Astrocyte of the cerebellum (primary cell): ENCODE results near the gene C2CD3.

Source experiments
- DNase-seq: peaks from one replicate; pipeline ENCODE4 v3.0.0-alpha.2; 2011; ENCODE audit warnings: low read depth
- H3K4me3 ChIP-seq: 2 replicates; pipeline ENCODE4 v1.5.1; 2011; ENCODE audit warnings: mild to moderate bottlenecking, low read depth, low read length, moderate library complexity
- in situ Hi-C: cut with HindIII; loops from 2 replicates; pipeline ENCODE4 v1.10.0; 2017; ENCODE audit warnings: low sequenced_read_pairs
- TF ChIP-seq, protein P1 (sequence below): IDR thresholded peaks from 2 replicates; pipeline ENCODE4 v1.5.1; 2012; ENCODE audit warnings: low read length, low read depth, moderate library complexity, mild to moderate bottlenecking; ENCODE audit errors: missing control alignments

Gene C2CD3

DNA sequence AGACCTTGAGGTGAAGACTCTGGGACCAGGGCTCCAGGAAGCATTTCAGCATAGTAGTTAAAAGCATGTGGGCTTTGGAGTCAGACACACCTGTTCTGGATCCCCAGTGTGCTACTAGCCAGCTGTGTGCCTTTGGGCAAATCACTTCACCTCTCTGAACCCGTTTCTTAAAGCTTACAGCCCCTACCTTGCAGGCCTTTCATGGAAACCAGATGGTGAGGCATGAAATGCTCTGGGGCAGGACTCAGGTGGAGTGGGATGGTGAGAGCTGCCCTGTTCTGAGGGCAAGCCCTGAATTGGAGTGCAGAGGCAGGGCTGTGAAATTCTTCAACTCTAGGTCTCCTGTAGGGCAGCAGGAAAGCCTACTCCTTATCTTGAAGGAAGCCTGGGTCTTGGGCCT lies 198.6 kb downstream of the C2CD3 start:
- TF ChIP-seq, protein P1, sequence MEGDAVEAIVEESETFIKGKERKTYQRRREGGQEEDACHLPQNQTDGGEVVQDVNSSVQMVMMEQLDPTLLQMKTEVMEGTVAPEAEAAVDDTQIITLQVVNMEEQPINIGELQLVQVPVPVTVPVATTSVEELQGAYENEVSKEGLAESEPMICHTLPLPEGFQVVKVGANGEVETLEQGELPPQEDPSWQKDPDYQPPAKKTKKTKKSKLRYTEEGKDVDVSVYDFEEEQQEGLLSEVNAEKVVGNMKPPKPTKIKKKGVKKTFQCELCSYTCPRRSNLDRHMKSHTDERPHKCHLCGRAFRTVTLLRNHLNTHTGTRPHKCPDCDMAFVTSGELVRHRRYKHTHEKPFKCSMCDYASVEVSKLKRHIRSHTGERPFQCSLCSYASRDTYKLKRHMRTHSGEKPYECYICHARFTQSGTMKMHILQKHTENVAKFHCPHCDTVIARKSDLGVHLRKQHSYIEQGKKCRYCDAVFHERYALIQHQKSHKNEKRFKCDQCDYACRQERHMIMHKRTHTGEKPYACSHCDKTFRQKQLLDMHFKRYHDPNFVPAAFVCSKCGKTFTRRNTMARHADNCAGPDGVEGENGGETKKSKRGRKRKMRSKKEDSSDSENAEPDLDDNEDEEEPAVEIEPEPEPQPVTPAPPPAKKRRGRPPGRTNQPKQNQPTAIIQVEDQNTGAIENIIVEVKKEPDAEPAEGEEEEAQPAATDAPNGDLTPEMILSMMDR = no peak
- H3K4me3 ChIP-seq = no peak overlapping the region

DNA sequence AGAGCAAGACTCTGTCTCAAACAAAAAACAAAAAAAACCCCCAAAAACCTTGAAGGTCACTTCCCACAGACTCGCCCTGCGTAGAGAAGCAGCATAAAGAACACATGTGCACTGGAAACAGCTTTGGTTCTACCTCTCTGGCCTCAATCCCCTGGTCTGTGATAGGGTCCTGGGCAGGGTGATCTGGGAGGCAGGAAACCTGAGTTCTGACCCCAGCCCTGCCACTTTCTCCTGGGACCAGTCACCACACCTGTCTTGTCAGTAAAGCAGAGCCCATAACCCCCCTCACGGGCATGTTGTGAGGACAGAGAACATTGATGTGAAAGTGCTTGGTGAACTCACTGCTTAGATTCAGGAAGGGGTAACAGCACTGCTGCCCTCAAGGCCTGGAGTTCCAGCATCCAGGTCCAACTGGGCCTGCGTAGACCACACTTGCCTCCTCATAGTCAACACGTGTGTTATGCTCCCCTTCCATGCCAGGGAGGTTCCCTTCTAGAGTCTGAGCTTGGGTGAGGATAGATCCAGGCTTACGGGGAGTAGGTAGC lies 199.6 kb downstream of the C2CD3 start:
- in situ Hi-C loops = no loop called here
- TF ChIP-seq, protein P1 = no peak
- H3K4me3 ChIP-seq = no peak overlapping the region
- no peak for DNase-seq

More for the DNA sequence above, 198.6 kb downstream of the C2CD3 start:
- in situ Hi-C loops = no loop called here
- no peak for DNase-seq

DNA sequence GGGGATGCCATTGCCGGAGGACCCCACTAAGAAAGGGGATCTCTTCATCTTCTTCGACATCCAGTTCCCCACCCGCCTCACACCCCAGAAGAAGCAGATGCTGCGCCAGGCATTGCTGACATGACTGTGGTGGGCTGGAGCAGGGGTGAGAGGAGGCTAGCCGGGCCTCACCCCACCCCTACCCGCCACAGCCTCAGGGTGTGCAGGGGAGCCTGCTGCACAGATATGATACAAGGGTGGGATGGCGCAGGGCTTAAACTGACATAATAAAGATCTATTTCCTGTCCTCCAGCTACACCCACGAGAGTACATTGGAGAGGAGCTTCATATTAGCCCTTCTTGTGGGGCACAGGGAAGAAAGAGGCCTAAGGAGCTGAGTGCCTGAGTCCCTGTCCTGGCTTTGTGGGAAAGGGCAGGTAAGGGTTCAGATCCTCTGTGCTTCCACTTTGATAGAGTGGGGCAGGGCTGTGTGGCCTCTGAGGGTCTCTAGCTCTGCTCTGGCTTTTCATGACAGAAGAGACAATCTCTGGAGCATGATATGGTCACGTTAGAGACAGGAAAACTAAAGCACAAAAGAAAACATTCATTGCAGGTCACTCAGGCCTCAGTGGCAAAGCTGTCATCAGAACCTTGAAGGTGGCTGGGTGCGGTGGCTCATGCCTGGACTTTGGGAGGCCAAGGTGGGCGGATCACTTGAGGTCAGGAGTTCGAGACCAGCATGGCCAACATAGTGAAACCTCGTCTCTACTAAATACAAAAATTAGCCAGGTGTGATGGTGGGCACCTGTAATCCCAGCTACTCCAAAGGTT lies 200.6 kb downstream of the C2CD3 start:
- no peak for DNase-seq
- TF ChIP-seq, protein P1 = no peak
- H3K4me3 ChIP-seq = no peak overlapping the region
- in situ Hi-C loops = no loop called here

DNA sequence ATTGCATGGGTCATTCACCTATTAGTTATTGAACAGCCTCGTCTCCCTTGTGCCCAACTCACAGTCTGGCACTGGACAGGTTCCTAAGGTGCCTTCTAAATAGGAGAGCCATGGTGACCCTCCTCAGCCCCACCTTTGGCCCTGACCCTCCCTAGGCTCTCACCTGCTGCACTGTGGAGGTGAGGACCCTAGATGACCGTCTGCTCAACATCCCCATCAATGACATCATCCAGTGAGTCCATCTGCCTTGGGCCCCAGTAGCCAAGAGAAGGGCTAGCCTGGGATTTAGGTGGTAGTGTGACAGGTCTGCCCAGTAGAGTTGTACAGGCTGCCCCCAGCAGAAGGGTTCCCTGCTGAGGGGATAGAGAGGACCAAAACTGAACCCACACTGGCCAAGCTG lies 201.7 kb downstream of the C2CD3 start:
- in situ Hi-C loops = no loop called here
- no peak overlapping the region for H3K4me3 ChIP-seq
- TF ChIP-seq, protein P1 = no peak
- no peak for DNase-seq

DNA sequence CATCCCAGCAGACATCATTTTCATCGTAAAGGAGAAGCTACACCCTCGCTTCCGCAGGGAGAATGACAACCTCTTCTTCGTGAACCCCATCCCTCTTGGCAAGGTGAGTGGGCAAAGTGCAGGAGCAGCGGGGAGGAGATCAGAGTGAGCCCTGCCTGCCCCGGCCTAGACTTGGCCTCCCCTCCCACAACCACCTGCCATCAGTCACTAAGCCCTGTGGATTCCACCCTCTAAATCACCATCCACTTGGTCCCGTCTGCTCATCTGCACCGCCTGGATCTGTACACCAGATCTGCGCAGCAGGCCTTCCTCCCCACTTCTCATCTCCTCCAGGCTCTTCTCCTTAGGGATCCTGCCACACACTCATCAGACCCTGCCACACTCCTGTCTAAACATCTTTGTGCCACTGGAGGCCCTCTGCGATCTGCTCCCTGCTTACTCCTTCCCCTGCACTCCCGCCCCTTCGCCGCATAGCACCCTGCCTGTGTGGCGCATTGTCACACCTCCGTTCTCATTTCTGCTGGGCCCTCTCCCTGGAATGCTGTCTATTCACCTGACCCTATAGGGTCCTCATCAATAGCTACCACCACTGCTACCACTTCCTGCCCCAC lies 202.3 kb downstream of the C2CD3 start:
- no peak overlapping the region for H3K4me3 ChIP-seq
- no peak for DNase-seq
- in situ Hi-C loops = no loop called here
- TF ChIP-seq, protein P1 = no peak

DNA sequence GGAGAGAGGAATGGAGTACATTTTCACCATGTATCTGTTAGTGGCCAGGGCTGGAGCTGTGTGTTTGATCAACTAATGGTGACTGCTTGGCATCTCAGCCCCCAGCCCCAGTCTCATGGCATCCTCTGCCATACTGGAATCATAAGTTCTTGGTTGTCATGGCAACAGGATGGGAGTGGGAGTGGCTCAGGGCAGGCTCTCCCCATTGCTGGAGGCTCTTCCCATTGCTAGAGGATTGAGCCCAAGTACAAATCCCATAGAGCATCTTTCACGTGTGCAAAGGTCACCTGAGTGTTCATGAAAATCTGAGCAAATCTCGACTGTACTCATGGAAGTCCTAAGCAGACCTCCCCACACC lies 205.1 kb downstream of the C2CD3 start:
- TF ChIP-seq, protein P1 = no peak
- H3K4me3 ChIP-seq = no peak overlapping the region
- DNase-seq = no peak
- in situ Hi-C loops = no loop called here
